ENCODE data around the gene FOXP1.

Gene FOXP1

GRCh38 chr3:71189480-71189879 lies 394.0 kb downstream of the FOXP1 start:
- Histone ChIP-seq H3K4me1 (ENCODE audit: control insufficient read depth, insufficient read depth, low read length) (no peaks in the 10 kb centered on the region), H3K9me3 (ENCODE audit: control insufficient read depth, insufficient read depth, low read length) (no peaks in the 10 kb centered on the region), H3K9ac (ENCODE audit: low read depth, low read length) (no peak overlapping the region), H3K27me3 (ENCODE audit: control insufficient read depth, insufficient read depth, low read length) (no peaks in the 10 kb centered on the region), H3K4me3 (ENCODE audit: low read depth, low read length) (no peak overlapping the region), H3K36me3 (ENCODE audit: control insufficient read depth, insufficient read depth, low read length) (no peaks in the 10 kb centered on the region)

DNA sequence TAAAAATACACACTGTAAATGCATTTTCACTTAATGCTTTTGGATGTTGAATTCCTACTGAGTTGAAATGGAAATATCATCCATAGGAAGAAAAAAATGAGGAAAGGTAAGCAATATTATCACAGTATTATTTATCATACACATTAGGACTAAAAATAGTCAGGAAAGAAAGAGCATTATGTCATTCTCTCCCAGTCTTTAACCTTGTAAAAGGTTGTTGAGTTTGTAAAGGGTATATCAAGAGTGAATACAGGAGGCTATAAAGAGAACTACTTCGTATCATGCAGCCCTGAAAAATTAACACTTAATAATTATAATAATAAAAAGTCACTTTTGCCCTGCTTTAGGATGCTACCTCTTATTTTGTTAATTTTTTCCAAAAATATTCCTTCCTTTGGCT lies 395.8 kb downstream of the FOXP1 start:
- Histone ChIP-seq H3K4me1 (ENCODE audit: control insufficient read depth, insufficient read depth, low read length) (no peaks in the 10 kb centered on the region), H3K27me3 (ENCODE audit: control insufficient read depth, insufficient read depth, low read length) (no peaks in the 10 kb centered on the region), H3K4me3 (ENCODE audit: low read depth, low read length) (no peak overlapping the region), H3K9me3 (ENCODE audit: control insufficient read depth, insufficient read depth, low read length) (no peaks in the 10 kb centered on the region), H3K36me3 (ENCODE audit: control insufficient read depth, insufficient read depth, low read length) (no peaks in the 10 kb centered on the region), H3K9ac (ENCODE audit: low read depth, low read length) (no peak overlapping the region)

- Histone ChIP-seq H3K4me3 (ENCODE audit: low read depth, low read length) (no peak overlapping the region), H3K9ac (ENCODE audit: low read depth, low read length) (no peak overlapping the region), H3K36me3 (ENCODE audit: control insufficient read depth, insufficient read depth, low read length) (no peaks in the 10 kb centered on the region), H3K4me1 (ENCODE audit: control insufficient read depth, insufficient read depth, low read length) (no peaks in the 10 kb centered on the region), H3K27me3 (ENCODE audit: control insufficient read depth, insufficient read depth, low read length) (no peaks in the 10 kb centered on the region), H3K9me3 (ENCODE audit: control insufficient read depth, insufficient read depth, low read length) (no peaks in the 10 kb centered on the region)
Observed at GRCh38 chr3:71186801-71187200, 396.7 kb downstream of the FOXP1 start.

- H3K36me3 ChIP-seq (ENCODE audit: control insufficient read depth, insufficient read depth, low read length), result no peaks in the 10 kb centered on the region
- H3K27me3 ChIP-seq (ENCODE audit: control insufficient read depth, insufficient read depth, low read length), result no peaks in the 10 kb centered on the region
- no peak overlapping the region for H3K4me3 ChIP-seq (ENCODE audit: low read depth, low read length)
- H3K4me1 ChIP-seq (ENCODE audit: control insufficient read depth, insufficient read depth, low read length), result no peaks in the 10 kb centered on the region
- H3K9ac ChIP-seq (ENCODE audit: low read depth, low read length), result no peak overlapping the region
- H3K9me3 ChIP-seq (ENCODE audit: control insufficient read depth, insufficient read depth, low read length), result no peaks in the 10 kb centered on the region
Observed at GRCh38 chr3:71185733-71186455, 397.6 kb downstream of the FOXP1 start.

DNA sequence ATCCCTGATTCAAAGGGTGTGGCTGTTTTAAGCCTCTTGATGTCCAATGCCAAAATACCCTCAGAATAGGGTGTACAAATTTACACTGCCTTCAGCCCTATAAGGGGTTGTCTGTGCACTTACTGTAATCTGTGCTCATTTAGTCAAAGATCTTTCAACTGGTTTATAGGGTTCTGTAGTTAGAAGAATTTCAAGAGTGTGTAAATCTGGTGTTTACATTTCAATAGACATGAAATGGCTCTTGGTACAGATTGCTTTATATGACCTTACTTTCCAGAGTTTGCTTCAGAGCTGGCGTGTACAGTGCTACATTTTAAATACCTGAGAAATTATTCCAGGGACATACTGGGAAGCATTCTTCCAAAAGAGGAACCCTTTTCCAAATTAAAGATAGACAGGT lies 399.3 kb downstream of the FOXP1 start:
- Histone ChIP-seq H3K9me3 (ENCODE audit: control insufficient read depth, insufficient read depth, low read length) (no peaks in the 10 kb centered on the region), H3K4me1 (ENCODE audit: control insufficient read depth, insufficient read depth, low read length) (no peaks in the 10 kb centered on the region), H3K27me3 (ENCODE audit: control insufficient read depth, insufficient read depth, low read length) (no peaks in the 10 kb centered on the region), H3K4me3 (ENCODE audit: low read depth, low read length) (no peak overlapping the region), H3K36me3 (ENCODE audit: control insufficient read depth, insufficient read depth, low read length) (no peaks in the 10 kb centered on the region), H3K9ac (ENCODE audit: low read depth, low read length) (no peak overlapping the region)

GRCh38 chr3:71183549-71183948 lies 400.0 kb downstream of the FOXP1 start:
- H3K4me1 ChIP-seq (ENCODE audit: control insufficient read depth, insufficient read depth, low read length), result no peaks in the 10 kb centered on the region
- no peaks in the 10 kb centered on the region for H3K9me3 ChIP-seq (ENCODE audit: control insufficient read depth, insufficient read depth, low read length)
- no peak overlapping the region for H3K9ac ChIP-seq (ENCODE audit: low read depth, low read length)
- H3K4me3 ChIP-seq (ENCODE audit: low read depth, low read length), result no peak overlapping the region
- H3K27me3 ChIP-seq (ENCODE audit: control insufficient read depth, insufficient read depth, low read length), result no peaks in the 10 kb centered on the region
- H3K36me3 ChIP-seq (ENCODE audit: control insufficient read depth, insufficient read depth, low read length), result no peaks in the 10 kb centered on the region

DNA sequence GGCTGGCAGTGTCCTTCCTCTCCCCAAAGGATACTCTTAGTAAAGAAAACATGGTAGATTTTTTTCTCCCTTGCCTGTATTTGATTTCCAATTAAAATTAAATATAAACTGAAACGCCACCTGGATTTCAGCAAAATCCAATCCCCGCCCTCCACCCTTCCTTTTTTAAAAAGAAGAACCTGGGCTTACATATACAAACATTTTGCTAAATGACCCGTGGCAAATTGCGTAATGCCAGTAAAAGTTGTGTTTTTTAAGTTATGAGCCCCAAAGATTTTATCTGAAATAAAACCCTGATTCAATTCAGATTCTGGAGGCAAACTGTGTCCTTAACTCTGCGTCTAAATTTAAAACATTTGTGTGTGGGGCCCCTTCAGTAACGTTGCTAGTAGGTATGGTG lies 403.0 kb downstream of the FOXP1 start:
- Histone ChIP-seq H3K27me3 (ENCODE audit: control insufficient read depth, insufficient read depth, low read length) (no peaks in the 10 kb centered on the region), H3K9me3 (ENCODE audit: control insufficient read depth, insufficient read depth, low read length) (no peaks in the 10 kb centered on the region), H3K4me3 (ENCODE audit: low read depth, low read length) (no peak overlapping the region)

GRCh38 chr3:71177375-71177774 lies 406.2 kb downstream of the FOXP1 start:
- Histone ChIP-seq H3K9ac (ENCODE audit: low read depth, low read length) (no peak overlapping the region), H3K36me3 (ENCODE audit: control insufficient read depth, insufficient read depth, low read length) (no peaks in the 10 kb centered on the region), H3K9me3 (ENCODE audit: control insufficient read depth, insufficient read depth, low read length) (no peaks in the 10 kb centered on the region), H3K27me3 (ENCODE audit: control insufficient read depth, insufficient read depth, low read length) (no peaks in the 10 kb centered on the region), H3K4me3 (ENCODE audit: low read depth, low read length) (no peak overlapping the region), H3K4me1 (ENCODE audit: control insufficient read depth, insufficient read depth, low read length) (peaks cover 12% of the 10 kb centered on the region)

More for the DNA sequence above, 403.0 kb downstream of the FOXP1 start:
- Histone ChIP-seq H3K36me3 (ENCODE audit: control insufficient read depth, insufficient read depth, low read length) (no peaks in the 10 kb centered on the region), H3K9ac (ENCODE audit: low read depth, low read length) (no peak overlapping the region), H3K4me1 (ENCODE audit: control insufficient read depth, insufficient read depth, low read length) (peaks cover 6% of the 10 kb centered on the region)

- H3K4me1 ChIP-seq (ENCODE audit: control insufficient read depth, insufficient read depth, low read length), result peaks cover 12% of the 10 kb centered on the region
- H3K36me3 ChIP-seq (ENCODE audit: control insufficient read depth, insufficient read depth, low read length), result no peaks in the 10 kb centered on the region
- no peaks in the 10 kb centered on the region for H3K9me3 ChIP-seq (ENCODE audit: control insufficient read depth, insufficient read depth, low read length)
- no peak overlapping the region for H3K4me3 ChIP-seq (ENCODE audit: low read depth, low read length)
- H3K9ac ChIP-seq (ENCODE audit: low read depth, low read length), result no peak overlapping the region
- H3K27me3 ChIP-seq (ENCODE audit: control insufficient read depth, insufficient read depth, low read length), result no peaks in the 10 kb centered on the region
Observed at GRCh38 chr3:71176366-71176765, 407.2 kb downstream of the FOXP1 start.

DNA sequence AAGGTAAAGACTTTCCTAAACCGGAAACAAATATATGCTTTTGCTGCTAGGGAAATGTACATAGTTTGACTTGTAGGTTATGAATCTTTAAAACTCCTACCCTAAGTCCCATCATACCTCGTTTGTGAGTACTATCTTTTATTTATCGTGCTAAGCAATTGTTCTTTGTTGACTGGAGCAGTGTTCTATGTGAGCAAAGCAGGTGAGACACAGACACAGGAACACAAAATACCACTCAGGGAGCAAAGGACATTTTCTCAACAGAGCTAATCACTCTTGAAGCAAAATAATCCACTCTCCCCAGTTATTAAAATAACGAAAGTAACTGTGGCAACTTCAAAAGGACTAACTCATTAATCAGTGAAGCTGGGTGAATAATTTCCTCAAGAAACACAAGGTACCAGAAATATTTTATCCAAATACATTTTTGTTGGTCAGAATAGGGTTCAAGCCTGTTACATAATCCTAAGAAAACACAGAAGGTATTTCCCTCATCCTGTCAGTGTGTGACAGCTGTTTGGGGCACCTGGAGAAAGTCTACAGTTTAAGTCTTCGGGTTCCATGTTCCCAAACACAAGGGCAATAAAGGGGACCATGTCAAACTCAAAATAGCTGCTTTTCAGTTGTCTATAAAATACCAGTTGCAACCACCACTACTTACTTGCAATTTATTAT lies 407.7 kb downstream of the FOXP1 start:
- Histone ChIP-seq H3K4me1 (ENCODE audit: control insufficient read depth, insufficient read depth, low read length) (peaks cover 12% of the 10 kb centered on the region), H3K9ac (ENCODE audit: low read depth, low read length) (no peak overlapping the region), H3K27me3 (ENCODE audit: control insufficient read depth, insufficient read depth, low read length) (no peaks in the 10 kb centered on the region), H3K36me3 (ENCODE audit: control insufficient read depth, insufficient read depth, low read length) (no peaks in the 10 kb centered on the region), H3K4me3 (ENCODE audit: low read depth, low read length) (no peak overlapping the region), H3K9me3 (ENCODE audit: control insufficient read depth, insufficient read depth, low read length) (no peaks in the 10 kb centered on the region)

DNA sequence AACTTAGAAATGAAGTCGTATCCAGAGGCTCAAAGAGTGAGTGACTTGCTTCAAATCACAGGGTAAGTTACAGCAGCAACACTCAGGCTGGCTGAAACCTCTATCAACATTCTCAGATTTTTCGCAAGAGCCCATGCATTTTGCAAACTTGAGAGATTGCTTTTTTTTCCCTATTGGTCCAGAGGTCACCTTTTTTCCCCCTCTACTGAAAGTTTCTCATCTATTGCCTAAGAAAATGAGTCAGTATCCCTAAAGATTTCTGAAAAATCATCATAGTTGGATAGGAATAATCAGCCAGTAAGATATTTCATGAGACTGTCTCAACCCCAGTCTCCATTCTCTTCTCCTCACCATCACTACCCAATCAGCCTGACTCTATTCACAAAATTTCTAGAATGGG lies 410.6 kb downstream of the FOXP1 start:
- Histone ChIP-seq H3K9ac (ENCODE audit: low read depth, low read length) (no peak overlapping the region), H3K36me3 (ENCODE audit: control insufficient read depth, insufficient read depth, low read length) (no peaks in the 10 kb centered on the region), H3K4me3 (ENCODE audit: low read depth, low read length) (no peak overlapping the region), H3K4me1 (ENCODE audit: control insufficient read depth, insufficient read depth, low read length) (peaks cover 20% of the 10 kb centered on the region), H3K27me3 (ENCODE audit: control insufficient read depth, insufficient read depth, low read length) (no peaks in the 10 kb centered on the region), H3K9me3 (ENCODE audit: control insufficient read depth, insufficient read depth, low read length) (no peaks in the 10 kb centered on the region)

- H3K9ac ChIP-seq (ENCODE audit: low read depth, low read length), result no peak overlapping the region
- no peaks in the 10 kb centered on the region for H3K9me3 ChIP-seq (ENCODE audit: control insufficient read depth, insufficient read depth, low read length)
- H3K4me1 ChIP-seq (ENCODE audit: control insufficient read depth, insufficient read depth, low read length), result peaks cover 17% of the 10 kb centered on the region
- no peak overlapping the region for H3K4me3 ChIP-seq (ENCODE audit: low read depth, low read length)
- no peaks in the 10 kb centered on the region for H3K27me3 ChIP-seq (ENCODE audit: control insufficient read depth, insufficient read depth, low read length)
- H3K36me3 ChIP-seq (ENCODE audit: control insufficient read depth, insufficient read depth, low read length), result no peaks in the 10 kb centered on the region
Observed at GRCh38 chr3:71172189-71172588, 411.3 kb downstream of the FOXP1 start.

Data from iPS-15b (cell line).